ENCODE results near the gene EEFSEC. TPM values are rescaled to one million over a fixed set of nuclear protein-coding genes. Genes with fewer than 3 reads are reported as not detected.

The EEFSEC gene
- total RNA-seq, 1 donor from 2014 or later: 18.7 TPM

- Mint-ChIP-seq H3K27me3 (ENCODE audit: insufficient read depth) (no peaks in the 10 kb centered on the region), H3K9me3 (peaks cover 5% of the 10 kb centered on the region), H3K36me3 (ENCODE audit: low read depth) (peaks cover 6% of the 10 kb centered on the region)
Measured at GRCh38 chr3:128289534-128289933, 136.3 kb downstream of the EEFSEC start.

DNA sequence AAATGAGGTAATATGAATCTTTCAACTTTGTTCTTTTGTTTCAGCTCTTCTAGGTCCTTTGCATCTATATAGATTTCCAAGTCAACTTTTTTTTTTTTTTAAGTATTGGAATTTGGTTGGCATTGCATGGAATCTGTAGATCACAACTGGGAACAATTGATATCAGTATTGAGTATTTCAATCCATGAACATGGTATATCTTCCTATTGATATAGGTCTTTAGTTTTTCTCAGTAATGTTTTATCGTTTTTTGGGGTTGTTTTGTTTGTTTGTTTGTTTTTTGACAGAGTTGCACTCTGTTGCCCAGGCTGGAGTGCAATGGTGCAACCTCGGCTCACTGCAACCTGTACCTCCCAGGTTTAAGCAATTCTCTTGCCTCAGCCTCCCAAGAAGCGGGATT, 137.2 kb downstream of the EEFSEC start:
- intact Hi-C loops (cut with micrococcal nuclease): no loop called here
- Mint-ChIP-seq H3K36me3 (ENCODE audit: low read depth) (peaks cover 6% of the 10 kb centered on the region), H3K27ac (no peak overlapping the region), H3K4me3 (no peak overlapping the region), H3K4me1 (ENCODE audit: low read depth) (peaks cover 18% of the 10 kb centered on the region), H3K27me3 (ENCODE audit: insufficient read depth) (no peaks in the 10 kb centered on the region), H3K9me3 (peaks cover 5% of the 10 kb centered on the region)
- DNase-seq (ENCODE audit: low spot score): no peak

More at GRCh38 chr3:128289534-128289933, 136.3 kb downstream of the EEFSEC start:
- no peak for DNase-seq (ENCODE audit: low spot score)
- Mint-ChIP-seq H3K27ac (no peak overlapping the region), H3K4me3 (no peak overlapping the region), H3K4me1 (ENCODE audit: low read depth) (peaks cover 9% of the 10 kb centered on the region)
- intact Hi-C loops (cut with micrococcal nuclease): no loop called here

- peaks cover 5% of the 10 kb centered on the region for H3K36me3 Mint-ChIP-seq (ENCODE audit: low read depth)
- DNase-seq (ENCODE audit: low spot score): no peak
- H3K9me3 Mint-ChIP-seq: peaks cover 9% of the 10 kb centered on the region
- H3K27ac Mint-ChIP-seq: no peak overlapping the region
- H3K27me3 Mint-ChIP-seq (ENCODE audit: insufficient read depth): no peaks in the 10 kb centered on the region
- H3K4me3 Mint-ChIP-seq: no peak overlapping the region
- H3K4me1 Mint-ChIP-seq (ENCODE audit: low read depth): peaks cover 20% of the 10 kb centered on the region
- intact Hi-C loops (cut with micrococcal nuclease): no loop called here
Measured at GRCh38 chr3:128293930-128294329, 140.6 kb downstream of the EEFSEC start.

DNA sequence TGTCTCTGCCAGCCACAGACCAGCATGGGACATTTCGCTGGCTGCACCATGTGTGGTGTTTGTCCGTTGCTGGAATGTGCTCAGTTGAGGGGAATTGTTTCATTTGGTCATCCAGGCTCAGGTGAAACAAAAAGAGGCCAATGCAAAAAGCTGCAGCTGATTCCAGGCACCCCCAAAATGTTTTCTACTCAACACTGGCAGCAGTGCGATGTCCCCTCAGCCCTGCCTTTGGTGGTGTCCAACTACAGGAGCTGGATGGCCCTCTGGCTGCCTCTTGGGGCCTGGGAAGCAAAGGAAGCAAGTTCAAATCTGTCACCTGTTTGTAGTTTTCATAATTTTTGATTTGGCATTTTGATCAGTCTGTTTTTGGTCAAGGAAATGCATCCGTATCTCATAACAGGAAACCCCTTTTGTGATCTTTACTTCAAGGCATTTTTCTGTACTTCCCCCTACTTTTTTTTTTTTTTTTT, 141.8 kb downstream of the EEFSEC start:
- H3K27ac Mint-ChIP-seq: no peak overlapping the region
- H3K27me3 Mint-ChIP-seq (ENCODE audit: insufficient read depth): no peaks in the 10 kb centered on the region
- no peak overlapping the region for H3K4me3 Mint-ChIP-seq
- peaks cover 9% of the 10 kb centered on the region for H3K9me3 Mint-ChIP-seq
- DNase-seq (ENCODE audit: low spot score): no peak
- H3K4me1 Mint-ChIP-seq (ENCODE audit: low read depth): peaks cover 20% of the 10 kb centered on the region
- H3K36me3 Mint-ChIP-seq (ENCODE audit: low read depth): peaks cover 5% of the 10 kb centered on the region
- intact Hi-C loops (cut with micrococcal nuclease): no loop called here

DNA sequence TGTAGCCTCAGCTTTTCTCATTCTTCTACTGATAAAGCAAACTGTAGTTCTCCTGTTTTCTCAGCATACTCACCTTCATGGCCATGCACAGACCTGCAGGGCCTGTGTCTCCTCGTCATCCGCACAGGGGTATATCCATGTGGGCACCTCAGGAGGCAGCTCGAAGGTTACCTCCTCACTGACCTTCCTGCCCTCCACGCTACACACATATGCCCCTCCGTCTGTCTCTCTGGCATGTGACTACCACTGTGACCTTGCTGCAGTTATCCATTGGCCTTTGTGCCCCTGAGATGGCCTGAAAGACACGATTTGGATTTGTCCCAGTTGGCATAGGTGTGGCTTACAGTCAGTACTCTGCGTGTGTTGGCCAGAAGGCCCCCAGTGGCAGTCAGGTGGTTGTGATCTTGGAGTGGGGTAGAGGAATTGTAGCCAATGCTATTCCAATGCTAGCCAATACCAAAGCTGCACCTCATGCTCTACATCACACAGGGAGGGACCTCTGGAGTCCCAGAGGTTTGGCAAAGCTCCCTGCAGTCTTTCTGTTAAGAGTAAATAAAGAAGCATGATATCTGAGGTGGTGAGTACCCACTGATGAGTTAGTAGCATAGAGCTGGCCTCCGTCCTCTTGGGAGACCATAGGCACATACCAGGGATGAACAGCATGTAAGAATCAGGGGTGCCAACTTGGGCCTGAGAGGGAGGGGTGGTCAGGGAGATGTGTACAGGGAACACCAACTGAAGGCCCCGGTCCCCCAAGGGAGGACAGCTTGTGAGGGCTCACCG, 143.4 kb downstream of the EEFSEC start:
- Mint-ChIP-seq H3K4me1 (ENCODE audit: low read depth) (peaks cover 20% of the 10 kb centered on the region), H3K9me3 (peaks cover 4% of the 10 kb centered on the region), H3K27ac (no peak overlapping the region), H3K36me3 (ENCODE audit: low read depth) (peaks cover 2% of the 10 kb centered on the region), H3K27me3 (ENCODE audit: insufficient read depth) (no peaks in the 10 kb centered on the region), H3K4me3 (no peak overlapping the region)
- intact Hi-C loops (cut with micrococcal nuclease): no loop called here
- DNase-seq (ENCODE audit: low spot score): no peak

- H3K27me3 Mint-ChIP-seq (ENCODE audit: insufficient read depth): no peaks in the 10 kb centered on the region
- H3K4me1 Mint-ChIP-seq (ENCODE audit: low read depth): peaks cover 20% of the 10 kb centered on the region
- H3K4me3 Mint-ChIP-seq: no peak overlapping the region
- peaks cover 4% of the 10 kb centered on the region for H3K9me3 Mint-ChIP-seq
- DNase-seq (ENCODE audit: low spot score): no peak
- intact Hi-C loops (cut with micrococcal nuclease): no loop called here
- no peak overlapping the region for H3K27ac Mint-ChIP-seq
- H3K36me3 Mint-ChIP-seq (ENCODE audit: low read depth): peaks cover 2% of the 10 kb centered on the region
Measured at GRCh38 chr3:128297401-128298138, 144.3 kb downstream of the EEFSEC start.

DNA sequence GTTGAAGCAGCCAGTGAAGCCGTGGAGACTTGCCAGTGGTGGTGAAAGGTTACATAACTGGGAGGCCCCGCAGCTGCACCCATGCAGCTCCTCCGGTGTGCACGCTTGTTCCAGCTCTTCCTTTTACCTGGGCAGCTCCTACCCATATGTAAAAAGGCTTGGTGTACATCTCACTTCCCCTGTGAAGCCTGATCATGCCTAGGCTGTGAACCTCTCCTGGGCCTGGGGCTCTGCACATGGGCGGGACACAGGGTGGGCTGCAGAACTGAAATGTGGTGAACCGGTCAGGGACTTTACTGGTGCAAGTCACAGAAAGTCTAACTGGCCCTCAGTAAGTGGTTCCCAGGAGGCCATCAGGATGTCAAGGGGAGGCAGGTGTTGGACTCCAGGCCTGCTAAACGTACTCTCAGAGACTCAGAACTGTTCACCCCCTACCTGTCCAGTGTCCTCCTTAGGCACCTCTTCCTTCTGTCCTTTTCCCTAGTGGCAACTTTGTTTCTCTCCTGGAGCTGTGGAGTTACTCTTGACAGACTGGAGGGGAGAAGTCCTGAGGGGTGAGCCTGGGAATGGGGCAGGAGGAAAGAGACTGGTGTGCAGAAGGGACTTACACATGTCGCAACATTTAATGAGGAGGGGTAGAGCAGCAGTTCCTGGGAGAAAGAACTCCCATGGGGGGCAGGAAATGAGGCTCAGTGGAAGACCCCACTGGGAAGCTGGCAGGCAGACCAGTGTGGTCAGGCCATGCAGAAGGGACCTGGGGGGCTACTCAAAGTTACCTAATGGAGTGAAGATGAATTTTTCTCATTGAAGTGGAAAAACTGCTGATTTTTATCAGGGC, 148.1 kb downstream of the EEFSEC start:
- DNase-seq (ENCODE audit: low spot score): no peak

DNA sequence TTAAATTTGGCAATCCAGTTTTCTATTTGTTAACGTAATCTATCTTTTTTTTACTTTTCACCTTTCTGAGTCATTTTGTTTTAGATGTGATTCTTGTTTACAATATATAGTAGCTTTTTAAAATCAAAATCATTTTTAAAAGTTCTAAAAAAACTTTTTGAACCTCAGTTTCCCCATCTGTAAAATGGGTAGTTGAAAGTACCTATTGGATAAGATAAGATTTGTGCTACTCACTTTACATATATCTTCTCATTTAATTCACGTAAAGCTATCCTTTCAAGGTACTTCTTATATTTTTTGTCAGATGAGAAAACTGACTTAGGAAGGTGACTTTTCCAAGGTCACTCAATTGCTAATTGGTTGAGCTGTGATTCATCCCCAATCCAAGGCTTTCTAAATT, 153.2 kb downstream of the EEFSEC start:
- no peak for DNase-seq (ENCODE audit: low spot score)
- no peaks in the 10 kb centered on the region for H3K36me3 Mint-ChIP-seq (ENCODE audit: low read depth)
- H3K9me3 Mint-ChIP-seq: no peaks in the 10 kb centered on the region
- no peak overlapping the region for H3K4me3 Mint-ChIP-seq
- intact Hi-C loops (cut with micrococcal nuclease): no loop called here
- H3K4me1 Mint-ChIP-seq (ENCODE audit: low read depth): no peaks in the 10 kb centered on the region
- H3K27me3 Mint-ChIP-seq (ENCODE audit: insufficient read depth): no peaks in the 10 kb centered on the region
- H3K27ac Mint-ChIP-seq: no peak overlapping the region

More for the DNA sequence above, 148.1 kb downstream of the EEFSEC start:
- Mint-ChIP-seq H3K27ac (no peak overlapping the region), H3K4me1 (ENCODE audit: low read depth) (no peaks in the 10 kb centered on the region), H3K36me3 (ENCODE audit: low read depth) (peaks cover 2% of the 10 kb centered on the region), H3K27me3 (ENCODE audit: insufficient read depth) (no peaks in the 10 kb centered on the region), H3K9me3 (peaks cover 4% of the 10 kb centered on the region), H3K4me3 (no peak overlapping the region)
- intact Hi-C loops (cut with micrococcal nuclease): no loop called here

GRCh38 chr3:128307029-128307633, 153.8 kb downstream of the EEFSEC start:
- no peaks in the 10 kb centered on the region for H3K9me3 Mint-ChIP-seq
- H3K36me3 Mint-ChIP-seq (ENCODE audit: low read depth): no peaks in the 10 kb centered on the region
- DNase-seq (ENCODE audit: low spot score): no peak
- no peak overlapping the region for H3K4me3 Mint-ChIP-seq
- intact Hi-C loops (cut with micrococcal nuclease): no loop called here
- H3K27me3 Mint-ChIP-seq (ENCODE audit: insufficient read depth): no peaks in the 10 kb centered on the region
- H3K4me1 Mint-ChIP-seq (ENCODE audit: low read depth): no peaks in the 10 kb centered on the region
- no peak overlapping the region for H3K27ac Mint-ChIP-seq

GRCh38 chr3:128307781-128308469, 154.6 kb downstream of the EEFSEC start:
- Mint-ChIP-seq H3K27me3 (ENCODE audit: insufficient read depth) (no peaks in the 10 kb centered on the region), H3K27ac (no peak overlapping the region), H3K4me1 (ENCODE audit: low read depth) (no peaks in the 10 kb centered on the region), H3K36me3 (ENCODE audit: low read depth) (no peaks in the 10 kb centered on the region), H3K9me3 (no peaks in the 10 kb centered on the region), H3K4me3 (no peak overlapping the region)
- no peak for DNase-seq (ENCODE audit: low spot score)
- intact Hi-C loops (cut with micrococcal nuclease): no loop called here

GRCh38 chr3:128309026-128309425, 155.7 kb downstream of the EEFSEC start:
- H3K27me3 Mint-ChIP-seq (ENCODE audit: insufficient read depth): no peaks in the 10 kb centered on the region
- no peaks in the 10 kb centered on the region for H3K9me3 Mint-ChIP-seq
- H3K27ac Mint-ChIP-seq: no peak overlapping the region
- intact Hi-C loops (cut with micrococcal nuclease): no loop called here
- H3K4me1 Mint-ChIP-seq (ENCODE audit: low read depth): no peaks in the 10 kb centered on the region
- DNase-seq (ENCODE audit: low spot score): no peak
- no peaks in the 10 kb centered on the region for H3K36me3 Mint-ChIP-seq (ENCODE audit: low read depth)
- no peak overlapping the region for H3K4me3 Mint-ChIP-seq

All from activated T-helper 1 cell treated with anti-CD3 and anti-CD28 coated beads, Interleukin-12 subunit alpha, Interleukin-12 subunit beta, Interleukin-2, Interleukin-4 antibody, amounts not matched to agents 30 ng/mL and 10 ng/mL and 1 ng/mL, durations not matched to agents 14 hours and 24 hours and 36 hours (primary cell).